ENCODE measurements around the gene C14orf180. TPM values are rescaled to one million over a fixed set of nuclear protein-coding genes. Genes with fewer than 3 reads are reported as not detected.

The C14orf180 gene
- polyA plus RNA-seq, 3 donors: not detected

GRCh38 chr14:104547998-104548700 lies 31.4 kb upstream of the C14orf180 start:
- no peak overlapping the region for H3K4me3 ChIP-seq (replicated peaks in 1 of 3; ENCODE audit: low read depth in 2 of 3, low read length in 3 of 3)
- 74% methylated on average over 5 of the region's 14 CpGs for WGBS (ENCODE audit: insufficient coverage)
- H3K9me3 ChIP-seq (replicated peaks in 1 of 2; ENCODE audit: control insufficient read depth in 1 of 2, insufficient read depth in 1 of 2, low read length in 2 of 2): no peaks in the 10 kb centered on the region
- Mint-ChIP-seq H3K4me1 (no peaks in the 10 kb centered on the region), H3K27me3 (ENCODE audit: low read depth in 3 of 3) (peaks cover 5 to 13% (median 6%) of the 10 kb centered on the region in 3 donors), H3K4me3 (no peak overlapping the region), H3K36me3 (no peaks in the 10 kb centered on the region), H3K9me3 (no peaks in the 10 kb centered on the region), H3K27ac (no peak overlapping the region)
- H2AFZ ChIP-seq (ENCODE audit: insufficient read depth, low read depth, low read length, poor library complexity, severe bottlenecking): no peak overlapping the region
- DNase-seq: no peak
- no peak for TF ChIP-seq CTCF (IDR thresholded peaks at IDR 0.05)
- no peaks in the 10 kb centered on the region for H4K20me1 ChIP-seq (ENCODE audit: insufficient read depth, low read length)
- no peak overlapping the region for H3K4me2 ChIP-seq (replicated peaks; ENCODE audit: extremely low read depth, low read length, poor library complexity, severe bottlenecking)
- H3K4me1 ChIP-seq (ENCODE audit: control insufficient read depth in 1 of 2, insufficient read depth in 2 of 2, low read length in 2 of 2): no peaks in the 10 kb centered on the region
- H3K27ac ChIP-seq (ENCODE audit: low read depth in 1 of 2, low read length in 2 of 2): no peak overlapping the region
- peaks cover 0 to 3% of the 10 kb centered on the region in 2 donors for H3K27me3 ChIP-seq (ENCODE audit: control insufficient read depth in 2 of 2, insufficient read depth in 2 of 2, low read length in 2 of 2)
- no peak overlapping the region for H3K9ac ChIP-seq (ENCODE audit: insufficient read depth, low read length, poor library complexity, severe bottlenecking)
- H3K79me2 ChIP-seq (ENCODE audit: insufficient read depth, low read length): no peaks in the 10 kb centered on the region
- H3K36me3 ChIP-seq (replicated peaks in 1 of 2; ENCODE audit: control insufficient read depth in 1 of 2, insufficient read depth in 2 of 2, low read length in 2 of 2): no peaks in the 10 kb centered on the region
- intact Hi-C loops (cut with micrococcal nuclease): no loop called here

GRCh38 chr14:104548802-104549535 lies 30.6 kb upstream of the C14orf180 start:
- Histone ChIP-seq H3K9ac (ENCODE audit: insufficient read depth, low read length, poor library complexity, severe bottlenecking) (no peak overlapping the region), H3K4me1 (ENCODE audit: control insufficient read depth in 1 of 2, insufficient read depth in 2 of 2, low read length in 2 of 2) (no peaks in the 10 kb centered on the region), H3K27me3 (ENCODE audit: control insufficient read depth in 2 of 2, insufficient read depth in 2 of 2, low read length in 2 of 2) (no peaks in the 10 kb centered on the region), H3K27ac (ENCODE audit: low read depth in 1 of 2, low read length in 2 of 2) (no peak overlapping the region), H3K79me2 (ENCODE audit: insufficient read depth, low read length) (no peaks in the 10 kb centered on the region), H4K20me1 (ENCODE audit: insufficient read depth, low read length) (no peaks in the 10 kb centered on the region), H3K4me3 (replicated peaks in 1 of 3; ENCODE audit: low read depth in 2 of 3, low read length in 3 of 3) (no peak overlapping the region), H2AFZ (ENCODE audit: insufficient read depth, low read depth, low read length, poor library complexity, severe bottlenecking) (no peak overlapping the region), H3K36me3 (replicated peaks in 1 of 2; ENCODE audit: control insufficient read depth in 1 of 2, insufficient read depth in 2 of 2, low read length in 2 of 2) (no peaks in the 10 kb centered on the region), H3K4me2 (replicated peaks; ENCODE audit: extremely low read depth, low read length, poor library complexity, severe bottlenecking) (no peak overlapping the region), H3K9me3 (replicated peaks in 1 of 2; ENCODE audit: control insufficient read depth in 1 of 2, insufficient read depth in 1 of 2, low read length in 2 of 2) (no peaks in the 10 kb centered on the region)
- DNase-seq: no peak
- 67% methylated on average over 1 of the region's 15 CpGs for WGBS (ENCODE audit: insufficient coverage)
- TF ChIP-seq CTCF (IDR thresholded peaks at IDR 0.05): no peak
- no peak overlapping the region for H3K4me3 Mint-ChIP-seq
- no peaks in the 10 kb centered on the region for H3K4me1 Mint-ChIP-seq
- intact Hi-C loops (cut with micrococcal nuclease): no loop called here
- no peak overlapping the region for H3K27ac Mint-ChIP-seq
- peaks cover 4 to 11% (median 5%) of the 10 kb centered on the region in 3 donors for H3K27me3 Mint-ChIP-seq (ENCODE audit: low read depth in 3 of 3)
- no peaks in the 10 kb centered on the region for H3K9me3 Mint-ChIP-seq
- no peaks in the 10 kb centered on the region for H3K36me3 Mint-ChIP-seq

Data from CD14-positive monocyte (primary cell).